Stimulated activated naive CD8-positive, alpha-beta T cell treated with anti-CD3 and anti-CD28 coated beads, Interleukin-15, Interleukin-2, amounts not matched to agents 100 U/mL and 50 U/mL, for 24 hours (primary cell): ENCODE results near the gene GRID2.
"Not testable (repeated sequence)": the region's sequence is repeated elsewhere in the genome, so short reads cannot be mapped to it uniquely, and the experiment has no call there.

ENCODE experiments used
- ATAC-seq: fragments of 150-1000 bp; cut with Tn5 transposase; one replicate; pipeline ENCODE4 v1.10.0; 2021
- DNase-seq: peaks from one replicate; pipeline ENCODE4 v3.0.0; 2021

The GRID2 gene

DNA sequence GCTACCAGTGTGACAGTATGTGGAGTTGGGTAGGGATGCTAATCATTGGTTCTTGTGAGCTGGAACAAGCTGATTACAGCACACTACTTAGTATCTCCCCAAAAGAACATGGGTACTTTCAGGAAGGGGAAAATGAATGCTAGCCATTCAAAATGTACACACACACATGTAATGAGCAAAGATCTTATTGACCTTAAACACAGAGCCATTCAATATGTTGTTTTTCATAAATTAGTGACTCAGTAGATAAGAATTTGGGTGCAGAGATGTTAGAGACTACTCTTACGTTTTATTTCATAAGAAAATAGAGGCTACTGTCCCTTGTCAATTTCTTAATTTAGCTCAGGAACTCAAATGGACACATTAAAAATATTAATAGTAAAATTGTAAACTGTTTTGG, 1015.3 kb downstream of the GRID2 start:
- DNase-seq (no peak), ATAC-seq (no peak)

DNA sequence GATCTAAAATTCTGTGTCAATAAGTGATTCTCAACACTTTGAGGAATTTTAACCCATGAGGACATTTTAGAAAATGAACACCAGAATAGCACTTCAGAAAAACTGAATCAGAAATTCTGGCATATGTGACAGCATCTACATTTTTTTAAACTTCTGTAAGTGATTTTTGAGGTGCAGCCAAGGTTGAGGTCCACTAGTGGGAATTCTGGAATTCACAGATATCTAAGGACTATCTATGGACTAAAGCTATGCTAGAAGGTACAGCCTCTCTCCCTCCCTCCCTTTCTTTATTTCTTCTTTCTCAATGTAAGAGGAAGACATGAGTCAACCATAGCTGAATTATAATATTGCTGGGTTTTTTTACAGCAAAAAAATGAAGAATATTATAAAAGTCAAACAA, 1016.6 kb downstream of the GRID2 start:
- DNase-seq: no peak

DNA sequence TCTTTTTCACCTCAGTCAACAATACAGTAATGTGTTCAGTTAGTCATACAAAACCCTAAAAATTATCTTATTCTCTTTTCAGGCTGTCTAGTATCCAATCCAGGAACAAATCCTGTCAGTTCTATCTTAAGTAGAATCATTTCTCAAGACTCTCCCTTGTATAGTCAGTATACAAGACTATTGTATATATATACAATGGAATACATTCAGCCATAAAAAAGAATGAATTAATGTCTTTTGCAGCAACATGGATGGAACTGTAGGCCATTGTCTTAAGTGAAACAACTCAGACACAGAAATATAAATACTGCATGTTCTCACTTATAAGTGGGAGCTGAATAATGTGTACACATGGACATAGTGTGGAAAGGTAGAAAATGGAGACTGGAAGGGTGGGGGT, 1023.6 kb downstream of the GRID2 start:
- no peak for DNase-seq
- ATAC-seq: no peak

More for the DNA sequence above, 1016.6 kb downstream of the GRID2 start:
- no peak for ATAC-seq

DNA sequence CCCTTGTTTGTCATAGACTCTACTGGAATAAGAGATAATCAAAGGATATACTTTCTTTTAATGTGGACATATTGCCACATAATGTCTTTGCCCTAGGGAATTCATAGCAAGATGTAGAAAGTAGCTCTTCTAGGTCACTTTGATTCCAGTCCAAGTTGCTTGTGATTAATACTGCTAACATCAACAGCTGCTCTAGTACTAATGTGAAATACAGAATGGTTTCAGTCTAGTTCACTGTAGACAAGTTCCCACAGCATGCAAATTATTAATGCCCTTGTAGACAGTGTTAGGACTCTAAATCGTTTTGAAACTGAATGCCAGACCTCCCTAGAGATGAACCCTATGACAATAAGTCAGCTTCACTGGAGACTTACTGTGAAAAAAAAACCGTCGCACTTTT, 1030.2 kb downstream of the GRID2 start:
- no peak for DNase-seq

DNA sequence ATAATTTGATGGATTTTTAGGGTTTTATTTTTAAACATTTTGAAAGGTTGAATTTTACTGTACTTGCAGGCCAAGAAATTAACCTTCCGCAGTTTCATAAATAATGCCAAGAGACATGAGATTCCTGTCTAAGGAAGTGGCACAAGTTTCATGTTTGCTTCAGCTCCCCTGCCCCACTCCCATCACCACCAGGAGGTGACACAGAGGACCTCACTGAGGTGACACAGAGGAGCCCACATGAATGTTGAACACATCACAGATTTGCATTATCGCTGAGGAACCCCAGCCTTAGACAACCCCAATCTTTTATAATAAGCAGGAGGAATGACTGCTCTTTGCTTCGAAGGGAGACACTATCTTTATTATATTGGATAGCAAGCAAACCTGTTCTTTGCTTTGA, 1033.4 kb downstream of the GRID2 start:
- ATAC-seq: no peak
- DNase-seq: no peak

More for the DNA sequence above, 1030.2 kb downstream of the GRID2 start:
- no peak for ATAC-seq

DNA sequence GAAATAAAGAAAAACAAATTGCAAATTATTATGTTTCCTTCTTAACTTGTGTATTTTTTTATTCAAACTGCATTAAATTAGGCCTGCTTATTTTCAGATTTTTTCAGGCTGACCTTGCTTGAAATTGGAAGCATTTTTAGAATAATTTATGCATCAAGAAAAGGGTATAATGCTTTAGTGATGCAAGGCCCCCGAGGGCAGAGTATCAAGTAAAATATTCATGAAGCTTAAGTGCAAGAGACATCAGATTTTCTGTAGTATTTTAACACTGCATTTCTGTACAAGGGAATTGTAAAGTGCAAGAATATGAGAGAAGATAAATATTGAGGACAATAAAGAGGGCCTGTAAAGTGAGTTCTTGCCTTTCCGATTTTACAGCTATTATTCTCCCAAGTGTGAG, 1039.0 kb downstream of the GRID2 start:
- no peak for ATAC-seq
- no peak for DNase-seq

DNA sequence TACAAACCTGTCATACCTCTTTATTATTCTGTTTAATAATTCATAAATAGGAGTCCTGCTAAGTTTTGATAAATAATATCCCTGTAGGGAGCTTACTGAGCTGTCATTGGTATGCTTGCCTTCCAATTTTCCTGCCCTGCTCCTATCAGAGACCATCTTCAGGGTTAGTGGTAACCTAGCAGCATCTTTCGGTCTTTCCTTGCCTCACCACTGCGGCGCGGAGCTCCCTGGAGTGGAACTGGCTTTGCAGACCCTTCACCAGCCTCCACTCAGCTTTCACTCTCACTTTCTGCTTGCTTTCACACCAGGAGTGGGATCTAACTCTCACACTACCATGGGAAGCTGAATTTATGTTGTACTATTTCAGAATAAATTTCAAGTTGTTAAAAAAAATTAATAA, 1043.1 kb downstream of the GRID2 start:
- ATAC-seq (no peak), DNase-seq (no peak)

DNA sequence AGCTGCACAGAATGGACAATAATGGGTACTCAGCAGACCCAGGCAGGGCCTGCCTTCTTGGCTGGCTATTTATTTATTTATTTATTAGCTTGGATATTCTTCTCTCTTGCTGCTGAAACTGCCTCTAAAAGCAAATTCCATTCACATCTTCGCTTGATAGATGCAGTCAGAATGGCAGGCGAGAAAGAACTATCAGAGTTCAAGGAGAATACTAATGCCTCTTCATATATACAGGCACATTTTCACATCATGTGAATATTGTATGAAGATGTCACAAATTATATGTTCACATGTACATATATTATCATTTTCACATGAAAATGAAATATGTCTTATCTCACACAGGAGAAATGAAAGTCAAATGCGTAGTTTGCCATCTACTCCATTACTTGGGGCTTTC, 1045.1 kb downstream of the GRID2 start:
- no peak for ATAC-seq

DNA sequence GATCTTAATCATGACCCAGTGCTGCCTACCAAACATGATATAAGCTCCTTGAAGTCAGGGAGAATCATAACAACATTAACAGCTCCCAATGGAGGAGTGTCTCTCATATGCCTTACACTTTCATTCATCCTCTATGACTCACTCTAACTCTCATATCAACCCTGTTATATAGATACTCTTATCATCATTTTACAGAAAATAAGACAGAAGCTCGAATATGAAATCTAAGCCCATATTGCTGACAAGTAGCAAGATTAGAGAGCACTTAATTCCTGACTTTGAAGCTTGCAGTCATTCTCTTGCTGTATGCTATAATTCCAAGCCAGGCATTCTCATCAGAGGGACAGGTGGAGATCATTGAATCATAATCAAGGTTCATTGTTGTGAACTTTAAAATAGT, 1048.1 kb downstream of the GRID2 start:
- DNase-seq: no peak

More for the DNA sequence above, 1045.1 kb downstream of the GRID2 start:
- no peak for DNase-seq

DNA sequence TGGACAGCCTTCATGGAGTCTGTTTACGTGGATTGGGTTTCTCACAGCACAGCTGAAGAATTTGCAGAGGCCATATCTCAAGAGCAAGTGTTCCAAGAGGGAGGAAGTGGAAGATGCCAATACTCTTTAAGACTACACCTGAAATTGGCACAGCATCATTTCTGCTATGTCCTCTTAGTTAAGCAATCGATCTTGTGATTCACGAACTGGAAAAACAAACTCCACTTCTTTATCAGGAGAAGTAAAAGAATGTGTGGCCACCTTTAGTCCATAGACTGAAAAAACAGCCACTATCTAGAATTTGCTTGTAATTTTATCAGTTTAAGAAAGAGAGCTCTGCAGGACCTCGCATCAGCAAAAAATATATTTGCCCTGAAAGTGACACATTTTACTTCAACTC, 1051.6 kb downstream of the GRID2 start:
- ATAC-seq: no peak
- DNase-seq: no peak

More for the DNA sequence above, 1048.1 kb downstream of the GRID2 start:
- ATAC-seq: no peak

DNA sequence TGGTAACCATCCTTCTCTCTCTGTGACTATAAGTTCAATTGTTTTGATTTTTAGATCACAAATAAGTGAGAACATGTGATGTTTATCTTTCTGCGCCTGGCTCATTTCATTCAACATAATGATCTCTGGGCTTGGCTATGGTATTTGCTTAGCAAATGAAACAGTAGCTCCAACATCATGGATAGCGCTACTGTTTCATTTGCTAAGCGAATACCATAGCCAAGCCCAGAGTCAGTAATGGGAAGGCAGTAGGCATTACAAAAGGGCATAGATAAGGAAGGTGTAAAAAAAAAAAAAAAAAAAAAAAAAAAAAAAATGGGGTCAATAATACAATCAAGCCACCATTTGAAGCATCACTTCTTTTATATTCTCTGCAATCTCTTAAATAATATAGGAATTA, 1055.8 kb downstream of the GRID2 start:
- no peak for ATAC-seq
- DNase-seq: no peak

DNA sequence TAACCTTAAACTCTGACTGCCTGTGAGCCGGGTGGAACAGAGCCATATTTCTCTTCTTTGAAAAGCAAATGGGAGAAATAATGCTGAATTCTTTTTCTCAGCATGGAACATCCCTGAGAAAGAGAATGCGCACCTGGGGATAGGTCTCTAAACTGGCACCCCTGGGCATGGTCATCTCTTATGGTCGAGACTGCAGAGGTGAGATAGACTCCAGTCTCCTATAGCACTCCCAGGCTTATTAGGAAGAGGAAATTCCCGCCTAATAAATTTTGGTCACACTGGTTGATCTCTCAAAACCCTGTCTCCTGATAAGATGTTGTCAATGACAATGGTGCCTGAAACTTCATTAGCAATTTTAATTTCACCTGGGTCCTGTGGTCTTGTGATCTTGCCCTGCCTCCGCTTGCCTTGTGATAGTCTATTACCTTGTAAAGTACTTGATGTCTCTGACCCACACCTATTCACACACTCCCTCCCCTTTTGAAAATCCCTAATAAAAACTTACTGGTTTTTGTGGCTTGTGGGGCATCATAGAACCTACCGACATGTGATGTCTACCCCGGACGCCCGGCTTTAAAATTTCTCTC, 1062.5 kb downstream of the GRID2 start:
- DNase-seq, ATAC-seq: not testable (repeated sequence)

DNA sequence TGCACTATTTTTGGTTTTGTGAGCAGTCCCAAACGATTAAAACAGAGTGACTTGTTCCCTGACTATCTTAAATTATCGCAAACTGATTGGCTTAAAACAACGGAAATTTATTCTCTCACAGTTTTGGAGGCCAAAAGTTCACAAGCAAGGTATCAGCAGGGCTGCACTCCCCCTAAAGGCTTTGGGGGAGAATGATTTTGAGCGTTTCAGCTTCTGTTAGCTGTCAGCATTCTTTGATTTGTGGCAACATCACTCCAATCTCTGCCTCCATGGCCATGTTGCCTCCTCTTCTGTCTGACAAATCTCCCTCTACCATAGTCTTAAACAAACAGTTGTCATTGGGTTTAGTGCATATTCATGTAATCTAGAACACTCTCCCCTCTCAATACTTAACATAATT, 1065.2 kb downstream of the GRID2 start:
- ATAC-seq: no peak
- no peak for DNase-seq

DNA sequence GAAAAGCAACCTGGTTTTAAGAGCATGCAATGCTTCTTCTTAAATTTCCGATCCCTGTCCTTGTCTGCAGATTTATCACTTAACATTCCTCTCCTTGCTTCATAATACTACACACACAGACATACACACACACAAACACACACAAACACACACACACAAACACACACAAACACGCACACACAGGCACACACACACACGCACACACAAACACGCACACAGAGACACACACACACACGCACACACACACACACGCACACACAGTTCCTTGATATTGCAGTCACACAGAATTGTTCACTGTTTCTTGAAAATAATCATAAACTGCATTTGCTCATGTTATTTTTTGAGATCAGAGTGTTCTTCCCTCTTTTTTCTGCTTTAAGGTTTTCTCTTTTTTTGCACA, 1066.5 kb downstream of the GRID2 start:
- ATAC-seq: no peak
- DNase-seq: no peak

DNA sequence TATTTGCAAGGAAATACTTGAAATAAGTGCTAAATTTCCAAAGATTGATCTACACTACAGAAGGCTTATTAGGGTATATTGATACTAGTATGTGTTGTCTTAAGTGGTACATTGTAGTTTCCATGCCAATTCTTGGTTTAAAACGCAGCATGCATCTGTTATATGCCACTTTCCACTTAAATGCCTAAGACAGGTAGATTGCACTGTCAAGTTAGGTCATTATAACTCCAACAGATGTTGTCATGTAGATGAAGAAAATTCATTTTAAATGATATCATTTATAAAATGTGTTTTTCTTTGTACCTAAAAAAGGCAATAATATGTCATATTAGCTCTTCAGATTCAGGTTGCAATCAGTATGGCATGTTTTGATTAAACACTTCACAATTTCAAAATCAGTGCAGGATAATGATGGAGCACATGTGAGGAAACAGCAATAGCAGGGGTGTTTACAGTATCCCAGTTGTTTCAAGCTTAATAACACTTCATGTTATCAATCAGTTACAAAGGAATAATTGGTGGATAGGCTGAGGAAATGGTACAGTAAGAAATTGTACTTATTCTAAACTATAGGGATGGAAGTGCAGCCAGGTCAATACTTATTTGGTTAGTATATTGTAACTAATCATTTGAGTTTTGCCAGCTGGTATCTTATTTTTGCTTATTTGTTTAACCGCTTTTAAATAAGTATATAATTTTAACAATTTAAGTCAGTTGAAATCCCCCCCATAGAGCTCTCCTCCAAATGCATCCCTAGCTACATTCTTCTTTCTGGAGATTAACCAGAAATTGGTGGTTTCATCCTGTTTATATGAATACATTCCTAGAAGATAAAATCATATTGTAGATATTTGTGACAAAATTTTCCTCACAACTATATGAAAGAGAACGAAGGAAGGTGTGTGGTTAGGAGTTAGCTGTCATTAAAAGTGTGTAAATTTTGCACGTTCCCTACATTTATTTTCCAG, 1070.4 kb downstream of the GRID2 start:
- no peak for ATAC-seq

DNA sequence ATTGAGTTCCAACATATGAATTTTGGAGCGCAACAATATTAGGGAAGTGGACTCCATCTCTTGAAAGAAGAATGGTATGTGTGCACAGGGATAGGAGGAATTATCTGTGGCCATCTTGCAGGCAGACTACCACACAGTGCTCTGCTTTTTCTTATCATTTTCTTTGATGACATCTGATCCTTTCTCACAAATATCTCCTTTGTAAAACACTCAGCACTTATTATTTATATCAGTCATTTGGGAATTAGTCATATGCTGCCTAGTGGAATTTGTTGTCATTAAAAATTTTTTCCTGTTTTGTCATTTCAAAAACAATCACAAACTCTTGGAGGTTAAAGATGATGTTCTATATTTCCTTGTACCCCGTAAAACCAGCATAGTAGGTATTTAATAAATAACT, 1080.5 kb downstream of the GRID2 start:
- ATAC-seq: no peak
- no peak for DNase-seq

More for the DNA sequence above, 1070.4 kb downstream of the GRID2 start:
- DNase-seq: no peak

DNA sequence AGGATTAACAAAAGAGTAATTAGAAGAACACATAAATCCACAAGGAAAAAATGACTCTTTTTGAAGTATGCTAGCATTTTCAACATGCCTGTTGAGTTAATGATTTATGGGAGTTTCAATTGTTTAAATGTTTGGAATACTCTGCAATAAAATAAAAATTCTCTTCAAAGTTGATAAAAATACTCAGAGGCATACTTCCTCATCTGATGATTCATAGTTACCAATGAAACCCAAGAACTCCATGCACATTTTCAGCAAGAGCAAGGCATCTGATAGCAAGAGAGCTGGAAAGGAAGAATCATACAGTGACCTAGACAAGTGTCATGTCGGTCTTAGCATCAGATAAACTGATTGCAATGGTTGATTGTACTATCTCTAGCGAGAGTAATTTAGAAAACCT, 1081.1 kb downstream of the GRID2 start:
- ATAC-seq (no peak), DNase-seq (no peak)

DNA sequence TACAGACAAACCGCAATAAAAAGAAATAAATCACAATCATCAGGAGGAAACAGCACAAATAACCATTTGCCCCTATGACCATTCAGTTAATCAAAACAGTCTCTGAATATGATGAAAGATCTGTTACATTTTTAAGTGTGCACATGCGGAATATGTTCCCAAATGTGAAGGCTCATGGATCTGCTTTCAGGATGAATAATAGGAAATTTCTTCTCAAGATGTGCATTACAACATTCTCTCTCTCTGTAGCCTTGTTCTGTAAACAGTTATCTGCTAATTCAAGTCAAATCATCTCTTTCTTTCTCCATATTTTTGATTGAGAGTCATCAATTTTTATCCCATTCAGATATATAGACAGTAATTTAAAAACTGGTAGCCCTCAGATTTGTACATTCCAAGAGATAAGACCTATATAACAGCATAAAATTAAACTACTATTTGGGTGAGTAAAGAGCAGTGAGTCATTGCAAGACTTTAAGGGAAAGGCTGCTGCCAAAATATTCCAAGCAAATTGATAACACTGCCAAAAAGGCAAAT, 1090.8 kb downstream of the GRID2 start:
- no peak for ATAC-seq
- DNase-seq: no peak

DNA sequence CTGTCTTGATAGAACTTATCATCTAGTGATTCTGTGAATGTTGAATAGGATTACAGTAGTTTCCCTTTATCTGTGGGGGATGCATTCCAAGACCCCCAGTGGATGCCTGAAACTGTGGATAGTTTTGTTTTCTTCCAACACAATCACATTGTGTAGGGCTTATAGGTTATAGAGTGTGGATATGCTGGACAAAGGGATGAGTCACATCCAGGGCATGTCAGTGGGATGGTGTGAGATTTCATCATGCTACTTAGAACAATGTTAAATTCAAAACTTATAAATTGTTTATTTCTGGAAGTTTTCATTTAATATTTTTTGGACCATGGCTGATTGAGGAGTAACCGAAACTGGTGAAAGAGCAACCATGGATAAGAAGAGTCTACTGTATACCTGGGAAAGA, 1092.5 kb downstream of the GRID2 start:
- DNase-seq (no peak), ATAC-seq (no peak)

DNA sequence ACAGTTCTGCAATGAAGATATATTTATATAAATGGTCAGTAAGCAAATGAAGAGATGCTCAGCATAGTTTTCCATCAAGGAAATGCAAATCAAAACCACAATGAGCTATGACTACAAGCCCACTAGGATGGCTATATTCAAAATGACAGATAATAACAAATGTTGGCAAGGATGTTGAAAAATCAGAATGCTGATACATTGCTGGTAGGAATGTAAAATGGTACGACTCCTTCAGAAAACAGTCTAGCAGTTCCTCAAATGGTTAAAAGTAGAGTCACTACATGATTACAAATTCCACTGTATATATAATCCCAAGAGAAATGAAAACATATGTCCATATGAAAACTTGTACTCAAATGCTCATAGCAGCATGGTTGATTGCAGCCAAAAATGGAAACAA, 1099.8 kb downstream of the GRID2 start:
- no peak for DNase-seq
- no peak for ATAC-seq

DNA sequence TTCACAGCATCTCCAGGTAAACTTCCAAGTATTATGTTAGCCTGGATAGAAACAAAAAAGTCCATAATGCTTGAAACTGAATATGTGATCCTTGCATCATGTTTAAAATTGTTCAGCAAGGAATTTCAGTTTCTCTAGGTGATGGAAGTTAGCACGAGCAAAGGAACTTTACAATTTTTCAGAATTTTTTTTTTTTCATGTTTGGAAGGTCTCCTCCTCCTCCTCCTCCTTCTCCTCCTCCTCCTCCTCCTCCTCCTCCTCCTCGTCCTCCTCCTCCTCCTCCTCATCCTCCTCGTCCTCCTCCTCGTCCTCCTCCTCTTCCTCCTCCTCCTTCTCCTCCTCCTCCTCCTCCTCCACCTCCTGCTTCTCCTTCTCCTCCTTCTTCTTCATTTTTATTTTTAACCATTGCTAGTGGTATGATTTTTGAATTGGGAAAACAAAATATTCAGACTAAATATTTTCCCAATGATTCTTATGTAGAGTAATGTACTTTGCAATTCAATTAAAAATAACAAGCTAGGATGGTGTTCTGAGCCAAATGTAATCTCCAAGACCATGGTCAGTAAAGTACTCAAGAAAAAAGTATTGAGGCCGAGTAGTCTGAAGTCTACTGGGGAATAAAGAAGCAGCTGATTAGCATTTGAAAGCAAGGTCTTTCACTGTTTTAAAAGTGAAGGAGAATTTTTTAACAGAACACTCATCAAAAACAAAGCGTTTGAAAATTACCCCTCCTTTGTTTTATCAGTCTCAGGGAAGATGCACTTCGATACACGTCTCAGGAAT, 1103.9 kb downstream of the GRID2 start:
- ATAC-seq (no peak), DNase-seq (no peak)

DNA sequence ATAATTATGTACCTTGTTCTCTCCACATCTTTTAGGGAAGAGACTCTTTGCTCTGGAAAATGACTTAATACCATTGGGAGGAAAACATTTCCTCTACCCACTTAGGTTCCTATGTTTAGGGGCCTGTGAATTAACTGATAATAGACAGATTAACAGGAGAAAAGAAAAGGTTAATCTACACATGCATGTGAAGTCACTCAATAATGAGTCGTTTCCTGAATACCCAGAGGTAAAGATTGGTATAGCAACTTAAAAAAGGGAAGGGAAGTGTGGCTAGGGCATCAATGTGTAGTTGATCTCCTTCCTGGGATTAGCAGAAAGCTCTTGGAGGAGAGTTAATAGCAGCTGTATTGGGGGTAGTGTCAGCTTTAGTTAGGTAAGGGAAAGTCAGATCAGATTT, 1105.3 kb downstream of the GRID2 start:
- DNase-seq (no peak), ATAC-seq (no peak)
